NOMO-1 treated with dmso at 0.1 percent for 144 hours (cell line): ENCODE results near the gene CDAN1.
A peak's percentile ranks its signal among the peaks of the same experiment; 100 is the strongest.

Experiments
- DNase-seq: peaks from one replicate; lab custom pipeline; 2025; ENCODE audit not compliant: unreplicated experiment; lab: John Stamatoyannopoulos, UW

CDAN1 gene

GRCh38 chr15:42734076-42734672, 2.8 kb downstream of the CDAN1 start:
- DNase-seq: no peak

DNA sequence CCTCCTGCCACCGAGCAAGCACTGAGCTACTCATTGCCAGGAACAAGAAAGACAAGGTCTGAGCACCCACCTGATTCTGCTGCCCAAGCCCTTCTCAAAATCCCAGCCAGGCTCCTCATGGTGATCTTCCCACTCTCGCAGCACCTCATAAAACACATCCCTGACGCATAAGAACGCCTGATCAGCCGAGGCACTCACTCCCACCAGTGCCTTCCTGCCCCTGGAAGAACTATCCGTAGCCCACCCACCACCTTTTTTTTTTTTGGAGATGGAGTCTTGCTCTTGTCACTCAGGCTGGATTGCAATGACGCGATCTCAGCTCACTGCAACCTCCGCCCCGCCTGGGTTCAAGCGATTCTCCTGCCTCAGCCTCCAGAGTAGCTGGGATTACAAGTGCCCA, 3.9 kb downstream of the CDAN1 start:
- no peak for DNase-seq

- DNase-seq: no peak
Observed at GRCh38 chr15:42732095-42732827, 4.7 kb downstream of the CDAN1 start.

GRCh38 chr15:42731461-42731860, 5.5 kb downstream of the CDAN1 start:
- DNase-seq: no peak

- DNase-seq: no peak
Observed at GRCh38 chr15:42730536-42730935, 6.4 kb downstream of the CDAN1 start.

DNA sequence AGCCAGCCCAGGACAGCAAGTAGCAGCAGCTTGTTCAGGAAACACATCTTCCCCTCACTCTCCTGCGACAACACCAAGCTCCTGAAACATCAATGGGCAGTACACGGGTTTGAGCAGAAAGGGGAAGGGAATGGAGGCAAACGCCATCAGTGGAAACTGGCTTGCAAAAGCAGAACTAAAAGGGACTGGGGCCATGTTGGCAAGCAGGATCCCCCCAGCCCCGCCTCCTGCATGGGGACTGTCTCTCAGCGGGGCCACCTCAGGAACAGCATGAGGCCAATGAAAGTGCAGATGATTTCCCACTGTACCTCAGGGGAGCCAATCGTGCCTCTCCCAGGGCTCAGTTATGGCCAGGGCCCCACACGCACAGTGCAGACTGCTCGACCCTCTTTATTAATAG, 6.8 kb downstream of the CDAN1 start:
- DNase-seq: peak; percentile 9

- DNase-seq: no peak
Observed at GRCh38 chr15:42729409-42729808, 7.5 kb downstream of the CDAN1 start.

DNA sequence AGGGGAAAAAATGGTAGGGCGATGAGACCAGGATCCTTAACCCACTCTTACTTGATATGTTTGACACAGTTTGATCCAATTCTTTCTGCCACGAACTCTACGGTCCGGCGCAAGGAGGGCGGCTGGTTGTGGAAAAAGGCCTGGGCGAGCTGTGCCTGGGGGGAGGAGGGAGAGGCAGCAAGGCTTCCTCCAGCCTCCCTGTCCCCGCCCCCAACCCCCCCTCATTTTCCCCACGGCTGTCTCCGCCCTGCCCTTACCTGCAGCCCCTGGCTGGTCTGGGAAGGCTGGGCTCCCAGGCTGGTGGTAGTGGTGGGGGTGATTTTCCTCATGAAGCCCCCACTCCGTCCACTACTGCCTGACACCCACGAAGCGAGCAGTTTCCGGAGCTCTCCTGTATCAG, 8.0 kb downstream of the CDAN1 start:
- DNase-seq: no peak

GRCh38 chr15:42728560-42728959, 8.4 kb downstream of the CDAN1 start:
- no peak for DNase-seq

GRCh38 chr15:42727750-42728381, 9.1 kb downstream of the CDAN1 start:
- no peak for DNase-seq

DNA sequence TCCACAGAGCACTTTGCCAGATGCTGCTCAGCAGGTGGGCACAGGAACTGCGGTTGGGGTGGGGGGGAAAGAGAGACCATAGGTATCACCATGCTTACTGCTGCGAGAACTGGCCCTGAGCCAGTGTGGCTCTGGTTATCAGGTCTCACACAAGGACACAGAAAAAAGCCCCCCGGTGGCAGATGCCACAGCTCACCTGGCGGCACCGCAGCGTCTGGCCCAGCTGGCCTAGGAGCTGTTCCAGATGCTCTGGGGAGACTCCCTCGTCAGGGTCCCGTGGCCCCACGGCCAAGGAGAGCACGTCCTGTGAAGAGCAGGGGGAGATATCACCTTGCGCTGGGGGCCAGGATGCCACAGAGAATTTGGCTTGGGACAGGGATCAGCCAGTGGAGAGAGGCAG, 10.8 kb downstream of the CDAN1 start:
- no peak for DNase-seq

GRCh38 chr15:42725331-42725903, 11.5 kb downstream of the CDAN1 start:
- DNase-seq: no peak

- DNase-seq: no peak
Observed at GRCh38 chr15:42724276-42724675, 12.7 kb downstream of the CDAN1 start.

DNA sequence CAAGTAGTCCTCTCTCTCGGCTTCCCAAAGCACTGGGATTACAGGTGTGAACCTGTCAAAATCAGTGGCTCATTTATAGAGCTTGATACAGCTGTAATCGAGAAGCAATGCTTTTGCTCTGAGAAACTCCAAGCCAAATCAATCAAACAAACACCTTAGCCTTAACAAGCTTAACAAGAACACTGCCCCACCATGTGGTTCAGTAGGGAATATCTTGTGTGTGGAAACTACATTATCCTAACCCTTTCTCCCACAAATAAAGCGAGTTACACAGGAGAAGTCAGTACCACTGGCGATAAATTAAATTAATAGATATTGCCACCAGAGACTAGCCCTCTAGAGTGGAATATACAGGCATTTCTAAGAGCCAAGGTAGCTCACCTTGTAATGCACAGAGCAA, 13.9 kb downstream of the CDAN1 start:
- DNase-seq: no peak

- no peak for DNase-seq
Observed at GRCh38 chr15:42721916-42722315, 15.0 kb downstream of the CDAN1 start.

- no peak for DNase-seq
Observed at GRCh38 chr15:42721016-42721415, 15.9 kb downstream of the CDAN1 start.

GRCh38 chr15:42720071-42720470, 16.9 kb downstream of the CDAN1 start:
- DNase-seq: no peak

DNA sequence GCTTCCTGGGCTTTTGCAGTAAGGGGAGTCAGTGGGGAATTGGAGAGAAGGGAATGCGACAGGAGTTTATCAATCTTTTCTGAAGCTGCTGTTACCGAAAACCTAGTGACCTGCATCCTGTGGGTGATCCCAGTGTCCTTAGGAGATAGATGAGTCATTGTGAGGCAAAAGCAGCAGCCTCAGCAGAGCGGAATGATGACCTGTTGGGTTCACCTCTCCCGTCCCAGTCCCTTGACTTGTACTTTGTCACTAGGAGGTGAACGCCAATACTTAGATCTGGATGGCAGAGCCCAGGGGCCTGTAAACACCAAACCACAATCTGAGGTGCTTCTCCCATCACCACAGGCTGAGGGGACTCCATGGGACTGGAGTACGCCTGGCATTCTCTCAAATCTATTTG, 17.9 kb downstream of the CDAN1 start:
- DNase-seq: no peak

GRCh38 chr15:42716626-42717025, 20.3 kb downstream of the CDAN1 start:
- DNase-seq: no peak

DNA sequence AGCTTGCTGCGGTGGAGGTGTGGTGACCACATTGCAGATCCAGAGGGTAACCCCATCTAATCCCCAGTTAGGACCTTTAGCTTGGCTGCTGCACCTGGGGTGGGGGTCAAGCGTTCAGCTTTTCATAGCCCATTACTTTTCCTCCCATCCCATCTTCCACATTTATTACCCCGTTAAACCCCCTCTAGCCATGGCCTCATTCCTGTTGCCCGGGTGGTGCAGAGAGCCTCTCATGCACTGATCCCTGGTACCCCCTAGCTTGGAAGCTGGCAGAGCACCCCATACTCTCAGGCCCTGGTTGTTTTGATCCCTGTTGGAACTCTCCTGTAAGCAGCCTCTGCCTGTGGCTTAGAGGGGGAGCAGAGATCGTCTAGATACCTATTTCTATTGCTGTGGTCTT, 20.8 kb downstream of the CDAN1 start:
- no peak for DNase-seq

DNA sequence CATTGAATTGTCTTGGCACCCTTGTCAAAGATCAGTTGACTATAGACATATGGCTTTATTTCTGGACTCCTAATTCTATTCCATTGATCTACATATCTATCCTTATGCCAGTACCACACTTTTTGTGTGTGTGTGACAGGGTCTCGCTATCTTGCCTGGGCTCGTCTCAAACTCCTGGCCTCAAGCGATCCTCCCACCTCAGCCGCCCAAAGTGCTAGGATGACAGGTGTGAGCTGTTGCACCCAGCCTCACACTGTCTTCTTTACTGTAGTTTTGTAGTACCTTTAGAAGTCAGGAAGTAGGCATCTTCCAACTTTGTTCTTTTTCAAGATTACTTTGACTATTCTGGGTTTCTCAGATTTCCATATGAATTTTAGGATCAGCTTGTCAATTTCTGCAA, 24.3 kb downstream of the CDAN1 start:
- no peak for DNase-seq

- no peak for DNase-seq
Observed at GRCh38 chr15:42711746-42712145, 25.2 kb downstream of the CDAN1 start.
